ENCODE results near the gene TTC4. TPM values are rescaled to one million over a fixed set of nuclear protein-coding genes. Genes with fewer than 3 reads are reported as not detected.

The TTC4 gene, protein sequence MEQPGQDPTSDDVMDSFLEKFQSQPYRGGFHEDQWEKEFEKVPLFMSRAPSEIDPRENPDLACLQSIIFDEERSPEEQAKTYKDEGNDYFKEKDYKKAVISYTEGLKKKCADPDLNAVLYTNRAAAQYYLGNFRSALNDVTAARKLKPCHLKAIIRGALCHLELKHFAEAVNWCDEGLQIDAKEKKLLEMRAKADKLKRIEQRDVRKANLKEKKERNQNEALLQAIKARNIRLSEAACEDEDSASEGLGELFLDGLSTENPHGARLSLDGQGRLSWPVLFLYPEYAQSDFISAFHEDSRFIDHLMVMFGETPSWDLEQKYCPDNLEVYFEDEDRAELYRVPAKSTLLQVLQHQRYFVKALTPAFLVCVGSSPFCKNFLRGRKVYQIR
- total RNA-seq = 12.5 and 15.4 TPM in 2 replicates

DNA sequence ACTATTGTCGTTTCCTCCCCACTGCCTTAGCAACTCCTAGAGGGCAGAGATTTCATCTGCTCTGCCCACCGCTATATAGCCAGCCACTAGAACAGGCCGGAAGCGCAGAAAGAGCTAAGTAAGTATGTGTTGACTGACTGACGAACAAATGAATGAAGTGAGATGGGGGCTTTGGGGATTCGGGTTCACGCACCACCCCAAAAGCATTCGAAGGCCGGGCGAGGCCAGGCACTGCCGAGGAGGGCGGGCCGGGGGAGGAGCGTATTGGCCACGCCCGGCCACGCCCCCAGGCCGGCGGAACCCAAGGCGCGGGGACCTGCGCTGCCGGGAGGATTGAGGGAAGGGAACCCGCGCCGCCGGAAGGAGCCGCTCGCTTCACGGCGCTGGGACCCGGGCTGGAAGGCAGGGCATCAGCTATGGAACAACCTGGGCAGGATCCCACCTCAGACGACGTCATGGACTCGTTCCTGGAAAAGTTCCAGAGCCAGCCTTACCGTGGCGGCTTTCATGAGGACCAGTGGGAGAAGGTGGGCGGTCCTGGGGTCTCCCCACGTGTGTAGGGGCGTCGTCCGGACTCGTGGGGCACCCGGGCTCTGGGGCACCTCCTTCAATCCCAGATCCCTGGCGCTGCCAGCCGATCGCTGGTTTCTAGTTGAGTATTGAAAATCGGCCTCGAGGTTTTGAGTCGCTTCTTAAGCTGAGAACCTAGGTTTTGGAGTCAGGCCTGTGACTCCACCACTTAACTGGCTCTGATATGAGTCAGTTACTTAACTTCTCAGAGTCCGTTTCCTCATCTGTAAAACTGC, at the start of gene TTC4:
TSS of gene TTC4 (plus strand) at position 369 of the 806 bp plus-strand sequence. CDS start at position 417, 48 bp downstream.

DNA sequence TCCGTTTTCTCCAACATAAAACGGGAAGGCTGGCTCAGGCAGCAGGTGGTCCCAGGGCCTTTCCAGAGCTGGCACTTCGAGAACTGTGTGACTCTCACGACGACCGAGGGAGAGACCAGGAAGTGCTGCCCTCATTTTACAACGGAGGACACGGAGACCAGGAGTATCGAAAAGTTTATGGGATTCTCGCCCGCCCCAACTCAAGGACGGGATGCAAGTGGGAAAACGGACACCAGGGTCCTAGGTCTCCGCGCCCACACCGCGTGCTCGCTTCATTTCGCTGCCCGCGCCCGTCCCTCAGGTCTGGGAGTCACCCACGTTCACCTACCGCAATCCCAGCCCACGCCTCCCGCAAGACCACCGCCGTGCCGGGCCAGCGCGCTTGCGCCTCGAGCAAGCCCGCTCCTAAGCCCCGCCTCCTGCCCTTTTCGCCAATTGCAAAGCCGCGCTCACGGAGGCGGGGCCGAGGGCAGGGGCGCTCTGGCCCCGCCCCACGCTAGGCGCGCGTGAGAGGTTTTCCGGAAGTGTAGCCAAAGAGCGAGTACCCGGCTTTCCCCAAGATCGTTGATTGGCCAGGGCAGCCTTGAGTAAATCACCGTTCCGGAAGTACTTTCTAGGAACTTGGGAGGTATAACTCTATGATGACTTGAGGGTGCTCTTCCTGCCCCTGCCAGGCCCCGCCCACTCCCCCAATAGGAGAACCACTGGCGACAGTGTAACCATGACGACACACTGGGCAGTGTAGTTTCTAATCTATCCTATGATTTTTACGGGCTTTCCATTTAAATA, 48.7 kb downstream of the TTC4 start, which contains the start of gene PARS2:
TSS of gene PARS2 (minus strand) at position 391 of the 789 bp plus-strand sequence. CDS start 5,362 bp downstream, outside the sequence.

Other genes with a start within 250 kb of the TTC4 start
- gene ACOT11, start 167.6 kb upstream of the TTC4 start, total RNA-seq = 0.32 and 1.1 TPM in 2 replicates
- not detected in 2 replicates for gene FAM151A, start 92.3 kb upstream of the TTC4 start, total RNA-seq
- gene MROH7, start 74.1 kb upstream of the TTC4 start, total RNA-seq = 0.54 TPM in 1 of 2 replicates, not detected in the other
- gene PARS2, start 48.7 kb downstream of the TTC4 start, total RNA-seq = 5.8 and 7.4 TPM in 2 replicates
- not detected in 2 replicates for gene TTC22, start 85.5 kb downstream of the TTC4 start, total RNA-seq
- gene DHCR24, start 171.3 kb downstream of the TTC4 start, total RNA-seq = 67.5 and 136 TPM in 2 replicates